GM19238 (cell line): Measurements from ENCODE around the gene AMOTL1.

Experiments
- DNase-seq: peaks from one replicate; pipeline ENCODE4 v3.0.0; 2011; ENCODE audit warnings: low spot score; ENCODE audit not compliant: insufficient read length

AMOTL1 gene

GRCh38 chr11:94925422-94926270 lies 157.5 kb downstream of the AMOTL1 start:
- DNase-seq: no peak

- no peak for DNase-seq
These were observed 158.1 kb downstream of the AMOTL1 start for GRCh38 chr11:94926271-94926625.
